Trophoblast cell (in vitro differentiated cells and primary cell): ENCODE measurements around the gene APBA2.
"Not testable (repeated sequence)": the region's sequence is repeated elsewhere in the genome, so short reads cannot be mapped to it uniquely, and the experiment has no call there.

Experiments used
- DNase-seq, 2 donors: peaks; one replicate each; pipeline ENCODE4 v3.0.0-alpha.2; 2016
- H2AFZ ChIP-seq: 2 replicates; pipeline ENCODE4 v1.6.1; 2013; ENCODE audit warnings: low read length, moderate library complexity, mild to moderate bottlenecking; ENCODE audit not compliant: insufficient read depth, poor library complexity
- H2AK5ac ChIP-seq: 2 replicates; pipeline ENCODE4 v1.6.1; 2013; ENCODE audit warnings: mild to moderate bottlenecking, low read length
- H2BK120ac ChIP-seq: 2 replicates; pipeline ENCODE4 v1.6.1; 2013; ENCODE audit warnings: low read length, mild to moderate bottlenecking, moderate library complexity; ENCODE audit not compliant: insufficient read depth, poor library complexity
- H2BK12ac ChIP-seq: 2 replicates; pipeline ENCODE4 v1.6.1; 2013; ENCODE audit warnings: mild to moderate bottlenecking, low read length, moderate library complexity
- H2BK5ac ChIP-seq: 2 replicates; pipeline ENCODE4 v1.6.1; 2013; ENCODE audit warnings: low read length, low read depth, moderate library complexity, mild to moderate bottlenecking; ENCODE audit not compliant: poor library complexity
- H3K14ac ChIP-seq: 2 replicates; pipeline ENCODE4 v1.6.1; 2013; ENCODE audit warnings: mild to moderate bottlenecking, low read length
- H3K18ac ChIP-seq: 2 replicates; pipeline ENCODE4 v1.6.1; 2013; ENCODE audit warnings: mild to moderate bottlenecking, low read length
- H3K23ac ChIP-seq: 2 replicates; pipeline ENCODE4 v1.6.1; 2013; ENCODE audit warnings: low read length
- H3K27ac ChIP-seq: 2 replicates; pipeline ENCODE4 v1.5.1; 2013; ENCODE audit warnings: low read depth, mild to moderate bottlenecking, inconsistent platforms, low read length, moderate library complexity
- H3K27me3 ChIP-seq: 2 replicates; pipeline ENCODE4 v1.6.1; 2013; ENCODE audit warnings: inconsistent platforms, mild to moderate bottlenecking, low read length, moderate library complexity; ENCODE audit not compliant: insufficient read depth
- H3K36me3 ChIP-seq, 2 experiments: 1 replicate in 1 of 2; 2 replicates in 1 of 2; pipeline ENCODE4 v1.6.1; 2013; ENCODE audit warnings: low read length in 2 of 2, mild to moderate bottlenecking in 2 of 2, moderate library complexity in 1 of 2; ENCODE audit not compliant: insufficient read depth in 2 of 2, control insufficient read depth in 1 of 2
- H3K4ac ChIP-seq: 2 replicates; pipeline ENCODE4 v1.6.1; 2013; ENCODE audit warnings: low read depth, mild to moderate bottlenecking, low read length, moderate library complexity
- H3K4me1 ChIP-seq, 2 experiments: 1 replicate in 1 of 2; 2 replicates in 1 of 2; pipeline ENCODE4 v1.6.1; 2013; ENCODE audit warnings: low read length in 2 of 2, mild to moderate bottlenecking in 2 of 2, moderate library complexity in 1 of 2; ENCODE audit not compliant: insufficient read depth in 2 of 2, control insufficient read depth in 1 of 2
- H3K4me2 ChIP-seq: 2 replicates; pipeline ENCODE4 v1.6.1; 2013; ENCODE audit warnings: inconsistent platforms, mild to moderate bottlenecking, low read length, moderate library complexity
- H3K4me3 ChIP-seq: 2 replicates; pipeline ENCODE4 v1.5.1; 2013; ENCODE audit warnings: mild to moderate bottlenecking, low read depth, low read length, inconsistent platforms
- H3K79me1 ChIP-seq: one replicate; pipeline ENCODE4 v1.6.1; 2013; ENCODE audit warnings: low read length
- H3K79me2 ChIP-seq: 2 replicates; pipeline ENCODE4 v1.6.1; 2013; ENCODE audit warnings: low read length, mild to moderate bottlenecking; ENCODE audit not compliant: control insufficient read depth, insufficient read depth, poor library complexity
- H3K9ac ChIP-seq: 2 replicates; pipeline ENCODE4 v1.6.1; 2013; ENCODE audit warnings: mild to moderate bottlenecking, low read length
- H3K9me3 ChIP-seq: 2 replicates; pipeline ENCODE4 v1.6.1; 2013; ENCODE audit warnings: low read depth, mild to moderate bottlenecking, control low read depth, inconsistent platforms, low read length; ENCODE audit not compliant: insufficient read depth
- H4K12ac ChIP-seq: 2 replicates; pipeline ENCODE4 v1.6.1; 2013; ENCODE audit warnings: low read depth, mild to moderate bottlenecking, low read length, moderate library complexity
- H4K8ac ChIP-seq: 2 replicates; pipeline ENCODE4 v1.6.1; 2013; ENCODE audit warnings: low read depth, mild to moderate bottlenecking, low read length, moderate library complexity
- H4K91ac ChIP-seq: one replicate; pipeline ENCODE4 v1.6.1; 2013; ENCODE audit warnings: low read depth, mild to moderate bottlenecking, low read length, moderate library complexity
- WGBS: extraction: QIAGEN DNeasy Blood & Tissue Kit; methylation state at CpG from one replicate; pipeline ENCODE4 v1.1.7; 2013; ENCODE audit warnings: missing lambda C conversion rate; ENCODE audit not compliant: insufficient read length, insufficient coverage; ENCODE audit errors: extremely low coverage; 5-methylcytosine and 5-hydroxymethylcytosine counted together

APBA2 gene

DNA sequence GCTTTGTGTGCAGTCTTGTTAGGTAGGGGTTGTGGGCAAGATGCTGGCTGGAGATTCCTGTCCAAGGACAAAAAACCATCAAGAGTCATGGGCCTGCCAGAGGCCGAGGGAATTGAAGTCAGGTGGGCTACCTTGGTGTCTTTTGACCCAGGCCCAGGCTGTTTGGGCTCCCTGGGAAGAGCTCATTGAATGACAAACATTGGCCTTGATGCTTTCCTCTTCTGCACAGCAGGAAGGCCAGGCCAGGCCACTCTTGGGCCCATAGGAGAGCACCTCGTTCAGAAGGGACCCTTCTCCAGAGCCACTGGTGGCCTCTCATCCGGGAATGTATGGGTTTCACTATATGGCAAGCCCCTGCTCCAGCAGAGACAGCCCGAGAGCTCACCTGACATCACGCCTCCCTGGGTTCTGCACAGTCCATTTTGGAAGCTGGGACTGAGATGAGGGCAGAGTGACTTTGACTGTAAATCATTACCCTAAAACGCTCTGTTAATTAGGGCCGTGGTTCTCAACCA lies 214.8 kb downstream of the APBA2 start:
- no peak overlapping the region for H3K4me2 ChIP-seq
- H3K14ac ChIP-seq: no peak overlapping the region
- no CpG with 5 or more reads among the region's 7 CpGs for WGBS
- H4K12ac ChIP-seq: no peak overlapping the region
- H3K27ac ChIP-seq: no peak overlapping the region
- no peak overlapping the region for H3K4me3 ChIP-seq
- no peak overlapping the region for H3K18ac ChIP-seq
- H3K79me1 ChIP-seq: no peaks in the 10 kb centered on the region
- H3K23ac ChIP-seq: no peak overlapping the region
- H2BK120ac ChIP-seq: no peak overlapping the region
- no peak overlapping the region for H2AK5ac ChIP-seq
- no peak overlapping the region for H4K8ac ChIP-seq
- H3K27me3 ChIP-seq: no peaks in the 10 kb centered on the region
- H2BK12ac ChIP-seq: no peak overlapping the region
- H3K4ac ChIP-seq: no peak overlapping the region
- H2BK5ac ChIP-seq: no peak overlapping the region
- DNase-seq: no peak
- H2AFZ ChIP-seq: no peak overlapping the region
- H4K91ac ChIP-seq: no peak overlapping the region
- no peak overlapping the region for H3K9ac ChIP-seq
- H3K9me3 ChIP-seq: peaks cover 2% of the 10 kb centered on the region
- H3K79me2 ChIP-seq: no peaks in the 10 kb centered on the region
- H3K4me1 ChIP-seq: peaks cover 0 to 3% of the 10 kb centered on the region in 2 experiments
- no peaks in the 10 kb centered on the region for H3K36me3 ChIP-seq

DNA sequence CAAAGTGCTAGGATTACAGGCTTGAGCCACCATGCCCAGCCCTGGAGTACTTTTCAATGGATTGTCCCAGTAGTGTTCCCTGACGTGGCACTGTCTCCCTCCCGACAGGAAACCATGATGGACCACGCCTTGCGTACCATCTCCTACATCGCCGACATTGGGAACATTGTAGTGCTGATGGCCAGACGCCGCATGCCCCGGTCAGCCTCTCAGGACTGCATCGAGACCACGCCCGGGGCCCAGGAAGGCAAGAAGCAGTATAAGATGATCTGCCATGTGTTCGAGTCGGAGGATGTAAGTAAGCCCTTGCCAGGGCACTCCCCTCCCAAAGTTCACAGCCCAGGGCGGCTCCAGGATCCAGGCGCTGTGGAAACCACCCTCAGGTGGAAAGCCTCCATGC lies 215.7 kb downstream of the APBA2 start:
- no peak overlapping the region for H2AFZ ChIP-seq

DNA sequence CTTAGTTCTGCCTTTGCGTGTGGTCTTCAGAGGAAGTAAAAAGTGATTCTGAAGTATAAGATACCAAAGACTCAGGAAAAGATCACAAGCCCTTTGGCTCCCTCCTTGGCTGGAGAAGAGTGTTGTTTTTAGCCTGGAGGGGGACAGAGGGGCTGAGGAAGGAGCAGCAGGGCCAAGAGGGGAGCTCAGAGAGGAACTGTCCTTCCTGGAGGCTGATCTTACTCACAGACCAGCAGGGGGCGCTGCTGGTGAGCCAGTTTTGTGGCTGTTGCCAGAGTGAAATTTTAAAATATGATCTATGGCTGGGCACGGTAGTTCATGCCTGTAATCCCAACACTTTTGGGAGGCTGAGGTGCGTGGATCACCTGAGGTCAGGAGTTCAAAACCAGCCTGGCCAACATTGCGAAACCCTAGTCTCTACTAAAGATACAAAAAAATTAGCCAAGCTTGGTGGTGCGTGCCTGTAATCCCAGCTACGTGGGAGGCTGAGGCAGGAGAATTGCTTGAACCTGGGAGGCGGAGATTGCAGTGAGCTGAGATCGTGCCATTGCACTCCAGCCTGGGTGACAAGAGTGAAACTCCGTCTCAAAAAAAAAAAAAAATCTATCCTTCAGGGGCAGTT lies 216.5 kb downstream of the APBA2 start:
- H4K12ac ChIP-seq, H2AFZ ChIP-seq, H3K27ac ChIP-seq, H3K4ac ChIP-seq, H3K18ac ChIP-seq, H3K79me2 ChIP-seq, H4K8ac ChIP-seq, H2BK120ac ChIP-seq, H3K36me3 ChIP-seq, H3K4me1 ChIP-seq, H3K9ac ChIP-seq, H3K14ac ChIP-seq, H2BK12ac ChIP-seq, H3K27me3 ChIP-seq, H3K4me2 ChIP-seq, H3K79me1 ChIP-seq, H3K23ac ChIP-seq, H3K4me3 ChIP-seq, H2AK5ac ChIP-seq, H2BK5ac ChIP-seq, H4K91ac ChIP-seq, H3K9me3 ChIP-seq: not testable (repeated sequence)
- peak; percentile 27 to 69 for DNase-seq
- no CpG with 5 or more reads among the region's 10 CpGs for WGBS

More for the DNA sequence above, 215.7 kb downstream of the APBA2 start:
- no peak overlapping the region for H3K4me2 ChIP-seq
- no peak for DNase-seq
- H2BK12ac ChIP-seq: no peak overlapping the region
- WGBS: no CpG with 5 or more reads among the region's 16 CpGs
- H3K4me1 ChIP-seq: peaks cover 0 to 3% of the 10 kb centered on the region in 2 experiments
- no peak overlapping the region for H3K27ac ChIP-seq
- H3K27me3 ChIP-seq: no peaks in the 10 kb centered on the region
- H4K91ac ChIP-seq: no peak overlapping the region
- no peak overlapping the region for H4K12ac ChIP-seq
- H3K79me1 ChIP-seq: no peaks in the 10 kb centered on the region
- H3K36me3 ChIP-seq: no peaks in the 10 kb centered on the region
- H3K9me3 ChIP-seq: peaks cover 2% of the 10 kb centered on the region
- H3K23ac ChIP-seq: no peak overlapping the region
- H2BK5ac ChIP-seq: no peak overlapping the region
- H3K14ac ChIP-seq: no peak overlapping the region
- H4K8ac ChIP-seq: no peak overlapping the region
- no peak overlapping the region for H3K4me3 ChIP-seq
- H2AK5ac ChIP-seq: no peak overlapping the region
- H3K9ac ChIP-seq: no peak overlapping the region
- H2BK120ac ChIP-seq: no peak overlapping the region
- H3K18ac ChIP-seq: no peak overlapping the region
- H3K4ac ChIP-seq: no peak overlapping the region
- no peaks in the 10 kb centered on the region for H3K79me2 ChIP-seq

DNA sequence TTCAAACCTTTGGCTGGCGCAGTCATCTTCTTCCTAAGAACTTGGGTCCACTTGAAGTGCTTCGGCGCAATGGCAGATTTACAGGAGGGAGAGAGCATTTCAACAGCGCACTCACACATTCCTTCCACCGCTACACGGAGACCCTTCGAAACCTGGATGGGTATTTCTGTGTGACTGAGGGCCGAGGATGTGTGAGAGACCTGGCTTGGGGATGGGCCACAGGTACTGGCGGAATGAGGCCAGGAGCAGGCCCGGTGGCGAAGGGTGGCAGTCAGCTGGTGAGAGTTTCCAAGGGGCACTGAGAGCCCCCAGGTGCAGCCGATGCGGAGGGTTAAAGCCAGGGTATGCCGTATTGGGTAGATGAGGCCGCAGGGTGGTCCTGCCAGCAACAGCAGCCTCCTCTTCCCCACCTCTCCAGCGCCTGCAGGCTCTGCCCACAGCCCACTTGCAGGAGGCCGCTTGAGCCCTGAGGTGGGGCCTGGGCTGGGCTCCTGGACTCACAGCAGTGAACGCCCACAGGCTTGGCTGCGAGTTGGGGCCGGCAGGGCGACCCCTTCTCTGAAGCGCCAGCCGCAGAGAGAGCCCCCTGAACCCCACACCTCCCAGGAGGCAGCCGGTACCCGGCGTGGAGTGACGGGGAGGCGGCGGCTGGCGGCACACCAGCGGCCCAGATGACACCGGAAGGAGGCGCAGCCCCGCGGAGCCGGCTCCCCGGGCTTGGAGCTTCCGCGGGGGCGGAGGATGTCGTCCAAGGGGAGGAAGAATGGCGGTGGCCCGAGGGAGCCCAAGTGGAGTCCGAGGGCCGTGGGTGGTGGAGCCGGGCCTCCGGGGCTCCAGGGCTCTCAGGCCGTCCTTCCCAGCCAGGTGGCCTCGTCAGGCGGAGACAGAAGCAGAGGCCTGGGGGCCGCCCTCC lies 217.4 kb downstream of the APBA2 start:
- no CpG with 5 or more reads among the region's 51 CpGs for WGBS
- no peak overlapping the region for H3K18ac ChIP-seq
- H2BK12ac ChIP-seq: no peak overlapping the region
- peak overlapping the region; percentile 62 for H3K4me2 ChIP-seq
- H3K4me1 ChIP-seq: peaks cover 0 to 3% of the 10 kb centered on the region in 2 experiments
- no peaks in the 10 kb centered on the region for H3K79me1 ChIP-seq
- no peak overlapping the region for H3K14ac ChIP-seq
- no peaks in the 10 kb centered on the region for H3K27me3 ChIP-seq
- peak overlapping the region; percentile 13 for H4K8ac ChIP-seq
- peaks cover 2% of the 10 kb centered on the region for H3K9me3 ChIP-seq
- H3K79me2 ChIP-seq: no peaks in the 10 kb centered on the region
- no peak for DNase-seq
- no peak overlapping the region for H3K27ac ChIP-seq
- no peak overlapping the region for H2BK5ac ChIP-seq
- H3K36me3 ChIP-seq: no peaks in the 10 kb centered on the region
- no peak overlapping the region for H4K91ac ChIP-seq
- no peak overlapping the region for H3K9ac ChIP-seq
- H3K23ac ChIP-seq: no peak overlapping the region
- peak overlapping the region; percentile 17 for H3K4me3 ChIP-seq
- H2AFZ ChIP-seq: no peak overlapping the region
- no peak overlapping the region for H2AK5ac ChIP-seq
- H2BK120ac ChIP-seq: no peak overlapping the region
- no peak overlapping the region for H4K12ac ChIP-seq
- H3K4ac ChIP-seq: no peak overlapping the region
